Upper lobe of right lung (tissue), 1 donor: ENCODE results near the gene BAG5. TPM values are rescaled to one million over a fixed set of nuclear protein-coding genes. Genes with fewer than 3 reads are reported as not detected.
"Not testable (repeated sequence)": the region's sequence is repeated elsewhere in the genome, so short reads cannot be mapped to it uniquely, and the experiment has no call there.

ENCODE experiments used
- ATAC-seq: fragments of 200-7000 bp; cut with Tn5 transposase; one replicate; pipeline ENCODE4 v1.9.1; 2020; ENCODE audit warnings: mild to moderate bottlenecking, moderate library complexity
- DNase-seq: peaks from one replicate; pipeline ENCODE4 v3.0.0-alpha.2; 2020
- H3K27ac ChIP-seq: fragments of 200-600 bp; one replicate; pipeline ENCODE4 v1.8.0; 2022
- H3K27me3 ChIP-seq: fragments of 200-600 bp; one replicate; pipeline ENCODE4 v1.8.0; 2022; ENCODE audit warnings: mild to moderate bottlenecking
- H3K36me3 ChIP-seq: fragments of 200-600 bp; one replicate; pipeline ENCODE4 v1.8.0; 2022
- H3K4me1 ChIP-seq: fragments of 200-600 bp; one replicate; pipeline ENCODE4 v1.8.0; 2022
- H3K4me3 ChIP-seq: fragments of 200-600 bp; one replicate; pipeline ENCODE4 v1.8.0; 2022; ENCODE audit warnings: mild to moderate bottlenecking
- H3K9me3 ChIP-seq: fragments of 200-600 bp; one replicate; pipeline ENCODE4 v1.8.0; 2022
- intact Hi-C: fragments of 100-400 bp; cut with DNase I; formaldehyde crosslinking; loops from one replicate; pipeline ENCODE4 v1.11.0; 2022
- total RNA-seq: library from RNA; stranded (reverse); fragmentation: NEBNext Ultra II Directional; extraction: Animal tissue kit (Norgen Biotek cat#: 25700); gene quantifications from one replicate; pipeline ENCODE4 v1.2.1, GENCODE V29; 2021
- TF ChIP-seq, protein P1 (sequence below): fragments of 200-600 bp; IDR thresholded peaks from one replicate; pipeline ENCODE4 v1.8.0; 2022; ENCODE audit warnings: antibody characterized with exemption
- donor health status: DM: no; HTN: yes; CAD: no; lungs with severe emphysema.

The BAG5 gene
- total RNA-seq, 1 donor from 2014 or later: 33.0 TPM

DNA sequence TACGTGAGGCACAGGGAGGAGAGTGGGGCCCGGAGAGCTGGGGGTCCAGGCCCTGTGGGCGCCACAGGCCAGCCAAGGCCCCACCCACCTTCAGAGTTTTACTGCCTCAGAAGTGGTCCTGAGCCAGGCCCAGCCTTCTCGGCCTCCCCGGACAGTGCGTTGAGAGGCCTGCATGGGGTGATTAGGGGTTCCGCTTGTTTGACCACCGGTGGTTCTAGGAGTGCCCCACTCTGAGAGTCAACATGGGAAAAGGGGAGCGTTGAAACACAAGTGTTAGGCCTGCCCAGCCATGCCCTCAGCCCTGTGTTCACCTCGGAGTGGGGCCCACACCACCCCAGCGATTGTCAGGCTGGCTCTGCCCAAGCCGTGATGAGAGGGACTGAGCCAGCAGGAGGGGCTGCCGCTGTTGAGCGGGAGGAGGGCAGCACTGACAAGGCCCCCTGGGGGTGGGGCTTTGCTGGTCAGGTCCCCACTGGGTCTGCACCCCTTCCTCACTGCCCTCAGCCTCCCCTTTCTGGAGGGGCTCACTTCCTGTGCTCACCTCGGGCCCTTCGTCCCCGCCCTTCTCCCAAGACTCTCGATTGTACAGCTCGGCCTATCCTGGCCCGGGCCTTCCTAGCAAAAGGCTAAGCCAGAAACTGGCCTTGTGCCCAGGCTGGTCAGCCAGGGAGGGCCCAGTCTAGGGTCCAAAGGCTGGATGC is 44.6 kb downstream of the BAG5 start:
- Histone ChIP-seq H3K36me3 (no peaks in the 10 kb centered on the region), H3K4me3 (no peak overlapping the region), H3K9me3 (no peaks in the 10 kb centered on the region), H3K27ac (peak overlapping the region; percentile 24), H3K4me1 (peaks cover 57% of the 10 kb centered on the region), H3K27me3 (no peaks in the 10 kb centered on the region)
- DNase-seq (peak; percentile 73), ATAC-seq (no peak)
- TF ChIP-seq, protein P1, sequence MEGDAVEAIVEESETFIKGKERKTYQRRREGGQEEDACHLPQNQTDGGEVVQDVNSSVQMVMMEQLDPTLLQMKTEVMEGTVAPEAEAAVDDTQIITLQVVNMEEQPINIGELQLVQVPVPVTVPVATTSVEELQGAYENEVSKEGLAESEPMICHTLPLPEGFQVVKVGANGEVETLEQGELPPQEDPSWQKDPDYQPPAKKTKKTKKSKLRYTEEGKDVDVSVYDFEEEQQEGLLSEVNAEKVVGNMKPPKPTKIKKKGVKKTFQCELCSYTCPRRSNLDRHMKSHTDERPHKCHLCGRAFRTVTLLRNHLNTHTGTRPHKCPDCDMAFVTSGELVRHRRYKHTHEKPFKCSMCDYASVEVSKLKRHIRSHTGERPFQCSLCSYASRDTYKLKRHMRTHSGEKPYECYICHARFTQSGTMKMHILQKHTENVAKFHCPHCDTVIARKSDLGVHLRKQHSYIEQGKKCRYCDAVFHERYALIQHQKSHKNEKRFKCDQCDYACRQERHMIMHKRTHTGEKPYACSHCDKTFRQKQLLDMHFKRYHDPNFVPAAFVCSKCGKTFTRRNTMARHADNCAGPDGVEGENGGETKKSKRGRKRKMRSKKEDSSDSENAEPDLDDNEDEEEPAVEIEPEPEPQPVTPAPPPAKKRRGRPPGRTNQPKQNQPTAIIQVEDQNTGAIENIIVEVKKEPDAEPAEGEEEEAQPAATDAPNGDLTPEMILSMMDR: no peak
- intact Hi-C loops: no loop called here

DNA sequence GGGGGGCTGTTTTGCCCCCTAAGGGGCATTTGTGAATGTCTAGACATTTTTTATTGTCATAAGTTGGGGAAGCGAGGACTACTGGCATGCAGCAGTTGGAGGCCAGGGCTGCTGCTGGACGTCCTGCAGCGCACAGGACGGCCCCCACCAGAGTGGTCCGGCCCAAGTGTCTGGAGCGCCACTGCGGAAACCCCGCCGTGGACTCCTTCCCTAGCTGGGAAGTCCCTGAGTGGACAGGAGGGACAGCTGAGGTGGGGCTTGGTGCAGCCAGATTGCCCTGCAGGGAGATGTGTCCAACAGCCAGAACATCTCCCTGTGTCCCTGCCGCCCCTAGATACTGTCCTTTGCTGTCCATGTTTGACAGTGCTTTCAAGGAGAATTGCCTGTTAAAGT is 45.3 kb downstream of the BAG5 start:
- no peaks in the 10 kb centered on the region for H3K27me3 ChIP-seq
- ATAC-seq: no peak
- intact Hi-C loops: no loop called here
- peak; percentile 49 for DNase-seq
- TF ChIP-seq, protein P1: no peak
- peaks cover 61% of the 10 kb centered on the region for H3K4me1 ChIP-seq
- H3K27ac ChIP-seq: no peak overlapping the region
- no peak overlapping the region for H3K4me3 ChIP-seq
- H3K36me3 ChIP-seq: no peaks in the 10 kb centered on the region
- no peaks in the 10 kb centered on the region for H3K9me3 ChIP-seq

DNA sequence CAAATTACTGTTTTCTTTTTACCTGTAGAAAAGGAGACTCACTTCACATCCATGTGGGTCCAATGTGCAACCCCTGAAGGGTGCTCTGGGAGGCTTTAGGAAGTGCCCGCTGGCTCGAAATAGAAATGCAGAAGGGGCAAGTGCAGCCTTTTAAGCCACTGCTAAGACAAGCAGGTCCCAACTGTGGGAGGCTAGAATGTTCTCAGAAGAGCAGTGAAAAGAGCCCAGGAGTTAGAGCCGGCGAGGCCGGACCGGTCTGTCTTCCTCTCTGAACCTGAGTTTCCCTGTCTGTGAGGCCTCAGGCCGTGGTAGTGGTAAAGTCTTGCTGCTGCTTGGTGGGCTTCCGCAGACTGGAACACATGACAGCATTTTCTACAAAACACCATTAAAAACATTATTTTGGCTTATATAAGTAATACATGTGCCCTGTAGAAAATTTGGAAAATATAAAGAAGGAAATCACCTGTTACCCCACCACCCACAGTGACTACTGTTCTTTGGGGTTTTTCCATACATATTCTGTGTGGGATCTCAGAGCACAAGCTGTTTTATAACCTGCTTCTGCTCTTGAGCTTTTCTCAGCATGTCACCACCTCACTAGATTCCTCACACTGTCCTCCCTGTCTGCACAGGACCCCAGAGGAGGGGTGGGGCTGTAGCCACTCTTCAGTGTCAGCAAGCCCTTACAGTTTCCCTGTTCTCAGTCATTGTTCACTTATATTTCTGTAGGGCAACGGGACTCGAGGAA is 45.9 kb downstream of the BAG5 start:
- intact Hi-C loops: no loop called here
- H3K36me3 ChIP-seq: peaks cover 2% of the 10 kb centered on the region
- DNase-seq: peak; percentile 32
- H3K4me1 ChIP-seq: peaks cover 55% of the 10 kb centered on the region
- TF ChIP-seq, protein P1: no peak
- no peak for ATAC-seq
- H3K27me3 ChIP-seq: no peaks in the 10 kb centered on the region
- H3K4me3 ChIP-seq: no peak overlapping the region
- no peaks in the 10 kb centered on the region for H3K9me3 ChIP-seq
- H3K27ac ChIP-seq: no peak overlapping the region

DNA sequence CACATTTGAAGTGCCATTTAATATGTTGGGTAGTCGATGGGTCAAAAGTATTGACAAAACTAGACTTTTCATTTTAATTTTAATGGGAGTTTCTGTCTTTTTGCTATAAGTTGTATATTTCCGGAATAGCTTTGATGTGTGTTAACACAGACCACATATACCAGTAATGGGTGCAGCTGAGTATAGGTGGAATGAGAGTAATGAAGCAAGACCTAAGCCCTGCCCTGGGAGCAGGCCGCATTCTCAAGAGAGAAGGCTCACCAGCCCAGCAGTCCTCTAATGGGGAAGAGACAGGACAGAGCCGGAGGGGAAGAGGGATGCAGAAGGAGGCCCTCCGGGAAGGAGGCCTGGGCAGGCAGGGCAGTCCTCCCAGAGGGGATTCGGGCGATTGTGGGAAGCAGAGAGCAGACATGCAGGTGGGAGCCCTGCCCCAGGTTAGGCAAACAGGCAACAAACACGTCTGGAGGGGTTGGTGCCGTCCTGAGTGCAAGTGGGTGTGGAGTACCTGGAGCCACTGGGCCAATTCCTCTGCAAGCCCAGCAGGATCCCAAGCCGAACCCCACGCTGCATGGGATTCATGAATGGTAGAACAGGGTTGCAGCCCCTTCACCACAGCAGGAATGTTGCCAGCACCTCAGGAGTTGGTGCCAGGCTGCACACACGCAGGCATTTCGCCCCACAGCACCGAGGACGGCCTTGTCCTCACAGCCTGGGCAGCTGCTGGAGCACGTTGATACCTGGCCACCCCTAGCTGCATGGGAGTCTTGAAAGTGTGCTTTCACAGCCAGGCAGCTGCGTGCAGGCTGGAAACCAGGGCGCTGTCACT is 47.6 kb downstream of the BAG5 start:
- intact Hi-C loops: no loop called here
- peaks cover 13% of the 10 kb centered on the region for H3K36me3 ChIP-seq
- H3K27ac ChIP-seq: peak overlapping the region; percentile 37
- peaks cover 44% of the 10 kb centered on the region for H3K4me1 ChIP-seq
- no peaks in the 10 kb centered on the region for H3K9me3 ChIP-seq
- TF ChIP-seq, protein P1: no peak
- H3K27me3 ChIP-seq: no peaks in the 10 kb centered on the region
- no peak overlapping the region for H3K4me3 ChIP-seq
- DNase-seq (peak; percentile 64), ATAC-seq (no peak)

DNA sequence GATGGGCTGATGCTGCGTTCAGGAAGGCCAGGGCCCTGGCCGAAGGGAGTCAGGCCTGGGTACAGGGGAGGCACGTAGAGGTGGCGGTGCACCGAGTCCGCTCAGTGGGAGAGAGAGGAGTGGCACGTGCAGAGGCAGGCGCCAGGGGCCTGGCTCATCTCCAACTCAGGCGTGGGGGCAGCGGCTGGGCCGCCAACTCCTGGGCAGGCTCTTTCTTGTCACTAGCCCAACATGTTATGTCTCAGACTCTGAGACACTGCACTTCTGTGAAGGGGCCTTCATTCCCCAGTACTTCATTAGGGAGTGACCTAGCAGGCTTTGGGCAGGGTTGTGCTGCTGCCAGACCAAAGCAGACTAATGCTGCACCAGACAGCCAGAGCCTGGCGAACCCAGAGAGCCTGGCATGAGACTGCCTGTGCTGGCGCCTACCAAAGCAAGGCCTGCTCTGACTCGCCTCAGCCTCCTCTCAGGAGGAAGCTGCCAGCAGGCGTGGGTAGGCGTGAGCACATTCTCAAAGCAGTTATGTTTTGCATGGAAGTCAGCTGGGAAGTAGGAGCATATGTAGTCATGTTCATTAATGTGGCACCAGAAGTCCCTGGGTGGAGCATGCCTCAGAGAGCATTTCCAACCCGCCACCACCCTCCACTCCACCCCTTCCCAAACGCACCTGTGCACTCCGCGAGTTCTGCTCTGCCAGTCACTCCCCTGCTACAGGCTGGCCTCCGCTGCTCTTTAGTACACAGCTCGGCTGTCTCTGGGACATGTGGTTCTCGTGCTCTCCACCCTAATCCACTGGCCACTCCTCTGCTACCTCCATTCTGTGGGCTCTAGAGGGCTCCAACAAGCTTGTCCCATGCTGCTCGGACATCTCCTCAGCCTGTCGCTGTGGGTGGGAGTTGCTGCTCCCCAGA is 49.5 kb downstream of the BAG5 start:
- peaks cover 25% of the 10 kb centered on the region for H3K4me1 ChIP-seq
- ATAC-seq (peak; percentile 86), DNase-seq (peak; percentile 88)
- H3K27ac ChIP-seq: peak overlapping the region; percentile 63
- intact Hi-C loops: no loop called here
- H3K36me3 ChIP-seq: peaks cover 24% of the 10 kb centered on the region
- H3K9me3 ChIP-seq: no peaks in the 10 kb centered on the region
- no peak overlapping the region for H3K4me3 ChIP-seq
- no peaks in the 10 kb centered on the region for H3K27me3 ChIP-seq
- TF ChIP-seq, protein P1: no peak

DNA sequence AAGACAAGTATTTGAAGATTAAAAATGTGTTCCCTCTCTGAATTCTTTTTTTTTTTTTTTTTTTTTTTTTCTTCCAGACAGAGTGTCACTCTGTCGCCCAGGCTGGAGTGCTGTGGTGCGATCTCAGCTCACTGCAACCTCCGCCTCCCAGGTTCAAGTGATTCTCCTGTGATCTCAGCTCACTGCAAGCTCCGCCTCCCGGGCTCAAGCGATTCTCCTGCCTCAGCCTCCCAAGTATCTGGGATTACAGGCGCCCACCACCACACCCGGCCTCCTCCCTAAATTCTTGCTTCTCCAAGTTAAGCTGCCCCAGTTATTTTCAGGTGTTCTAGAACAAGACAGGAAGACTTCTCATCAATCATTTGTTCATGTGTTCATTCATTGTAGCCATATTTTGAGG is 50.3 kb downstream of the BAG5 start:
- DNase-seq: peak; percentile 62
- Histone ChIP-seq H3K36me3 (peaks cover 30% of the 10 kb centered on the region), H3K4me1 (peaks cover 22% of the 10 kb centered on the region), H3K27ac (peak overlapping the region; percentile 63)
- H3K9me3 ChIP-seq, intact Hi-C loops, H3K27me3 ChIP-seq, H3K4me3 ChIP-seq, ATAC-seq: not testable (repeated sequence)
